Measurements from ENCODE around the gene PSME1. TPM values are rescaled to one million over a fixed set of nuclear protein-coding genes. Genes with fewer than 3 reads are reported as not detected.

PSME1 gene
- total and polyA plus RNA-seq, 11 donors, result 87.3 to 331 (median 113) TPM

- no peak for DNase-seq
- H3K27ac ChIP-seq, result no peak overlapping the region
- 92 to 98% (median 93%) methylated on average over 10 of the region's 10 CpGs for WGBS, 4 donors
Observed at GRCh38 chr14:24186831-24187538, 51.0 kb downstream of the PSME1 start.

GRCh38 chr14:24187539-24187915 is 51.5 kb downstream of the PSME1 start:
- no peak for ATAC-seq
- H3K4me1 ChIP-seq, result peaks cover 0 to 24% (median 14%) of the 10 kb centered on the region in 12 donors
- peak overlapping the region in 7 of 12 donors; percentile 66 to 83 (median 72) for H3K4me3 ChIP-seq
- no peaks in the 10 kb centered on the region for H3K9me3 ChIP-seq
- intact Hi-C loops (cut with DNase I), result no loop called here
- 79 to 88% (median 85%) methylated on average over 2 of the region's 2 CpGs for WGBS, 4 donors
- TF ChIP-seq CTCF (IDR thresholded peaks at IDR 0.05) (no peak), POLR2A (IDR thresholded peaks at IDR 0.05) (no peak)
- peaks cover 4 to 71% (median 57%) of the 10 kb centered on the region in 9 donors for H3K36me3 ChIP-seq
- H3K27me3 ChIP-seq, result no peaks in the 10 kb centered on the region
- no peak for DNase-seq
- no peak overlapping the region for H3K27ac ChIP-seq

More at GRCh38 chr14:24186831-24187538, 51.0 kb downstream of the PSME1 start:
- Histone ChIP-seq H3K4me1 (peaks cover 0 to 24% (median 14%) of the 10 kb centered on the region in 12 donors), H3K36me3 (peaks cover 4 to 70% (median 57%) of the 10 kb centered on the region in 9 donors), H3K9me3 (no peaks in the 10 kb centered on the region), H3K4me3 (peak overlapping the region in 2 of 12 donors; percentile 68 to 71), H3K27me3 (no peaks in the 10 kb centered on the region)
- intact Hi-C loops (cut with DNase I), result no loop called here
- TF ChIP-seq POLR2A (IDR thresholded peaks at IDR 0.05) (no peak), CTCF (IDR thresholded peaks at IDR 0.05) (no peak)
- ATAC-seq, result no peak

Small RNA genes within 50 kb of the gene (microRNA-seq; reads per million reads assigned to microRNA genes)
- 0 reads per million in 4 donors for gene MIR7703

Other genes with a start within 250 kb of the PSME1 start
Only the 30 nearest of the 31 such genes appear.
- gene DHRS4, start 182.4 kb upstream of the PSME1 start, total RNA-seq, result 10 to 100 TPM; 20.3 to 48.5 (median 30.3) TPM
- 10 to 100 TPM; 36.2 to 76.3 TPM for gene DHRS4, start 182.4 kb upstream of the PSME1 start, polyA plus RNA-seq
- gene DHRS4L2, start 147.3 kb upstream of the PSME1 start, total RNA-seq, result 10 to 100 TPM; 17.9 to 37.1 (median 27.5) TPM
- gene DHRS4L2, start 147.3 kb upstream of the PSME1 start, polyA plus RNA-seq, result 10 to 100 TPM; 22.2 to 65.9 TPM
- under 1 TPM in 6 of 9 donors, not detected in 3; 0.05 to 0.38 (median 0.17) TPM for gene CARMIL3, start 84.2 kb upstream of the PSME1 start, total RNA-seq
- under 1 TPM; 0.08 to 0.15 TPM for gene CARMIL3, start 84.2 kb upstream of the PSME1 start, polyA plus RNA-seq
- under 1 TPM in 3 of 9 donors, not detected in 6; 0.23 to 0.52 (median 0.25) TPM for gene CPNE6, start 64.6 kb upstream of the PSME1 start, total RNA-seq
- not detected for gene CPNE6, start 64.6 kb upstream of the PSME1 start, polyA plus RNA-seq
- 10 to 100 TPM in 2 of 9 donors, 1 to 10 TPM in 7; 2.1 to 14.6 (median 3.9) TPM for gene PCK2, start 41.9 kb upstream of the PSME1 start, total RNA-seq
- 1 to 10 TPM; 1.5 to 5.4 TPM for gene PCK2, start 41.9 kb upstream of the PSME1 start, polyA plus RNA-seq
- 100 to 1,000 TPM in 2 of 9 donors, 10 to 100 TPM in 7; 55.1 to 117 (median 75.0) TPM for gene DCAF11, start 21.4 kb upstream of the PSME1 start, total RNA-seq
- gene DCAF11, start 21.4 kb upstream of the PSME1 start, polyA plus RNA-seq, result 100 to 1,000 TPM in 1 of 2 donors, 10 to 100 TPM in 1; 25.3 to 111 TPM
- gene NRL, start 21.2 kb upstream of the PSME1 start, total RNA-seq, result 1 to 10 TPM; 1.3 to 2.9 (median 2.1) TPM
- 1 to 10 TPM; 2.1 to 3.0 TPM for gene NRL, start 21.2 kb upstream of the PSME1 start, polyA plus RNA-seq
- 100 to 1,000 TPM in 5 of 9 donors, 10 to 100 TPM in 4; 58.5 to 247 (median 107) TPM for gene FITM1, start 5.5 kb upstream of the PSME1 start, total RNA-seq
- gene FITM1, start 5.5 kb upstream of the PSME1 start, polyA plus RNA-seq, result 100 to 1,000 TPM in 1 of 2 donors, 10 to 100 TPM in 1; 43.3 to 276 TPM
- gene EMC9, start 5.4 kb downstream of the PSME1 start, total RNA-seq, result 10 to 100 TPM in 8 of 9 donors, 1 to 10 TPM in 1; 9.6 to 18.7 (median 13.8) TPM
- gene EMC9, start 5.4 kb downstream of the PSME1 start, polyA plus RNA-seq, result 10 to 100 TPM; 20.1 to 30.6 TPM
- 100 to 1,000 TPM in 3 of 9 donors, 10 to 100 TPM in 6; 51.4 to 360 (median 80.8) TPM for gene PSME2, start 10.4 kb downstream of the PSME1 start, total RNA-seq
- gene PSME2, start 10.4 kb downstream of the PSME1 start, polyA plus RNA-seq, result 100 to 1,000 TPM in 1 of 2 donors, 10 to 100 TPM in 1; 90.4 to 222 TPM
- 10 to 100 TPM; 31.6 to 54.2 (median 36.6) TPM for gene RNF31, start 11.3 kb downstream of the PSME1 start, total RNA-seq
- gene RNF31, start 11.3 kb downstream of the PSME1 start, polyA plus RNA-seq, result 10 to 100 TPM; 36.4 to 38.3 TPM
- gene IRF9, start 25.1 kb downstream of the PSME1 start, total RNA-seq, result 100 to 1,000 TPM in 1 of 9 donors, 10 to 100 TPM in 8; 23.4 to 169 (median 29.8) TPM
- gene IRF9, start 25.1 kb downstream of the PSME1 start, polyA plus RNA-seq, result 10 to 100 TPM; 26.6 to 30.4 TPM
- gene REC8, start 35.9 kb downstream of the PSME1 start, total RNA-seq, result 10 to 100 TPM in 2 of 9 donors, 1 to 10 TPM in 6, under 1 TPM in 1; 0.32 to 25.3 (median 4.4) TPM
- 1 to 10 TPM; 2.2 to 4.8 TPM for gene REC8, start 35.9 kb downstream of the PSME1 start, polyA plus RNA-seq
- gene IPO4, start 52.6 kb downstream of the PSME1 start, total RNA-seq, result 10 to 100 TPM in 8 of 9 donors, 1 to 10 TPM in 1; 9.1 to 25.6 (median 17.2) TPM
- gene IPO4, start 52.6 kb downstream of the PSME1 start, polyA plus RNA-seq, result 10 to 100 TPM in 1 of 2 donors, 1 to 10 TPM in 1; 1.8 to 40.0 TPM
- 10 to 100 TPM; 15.4 to 32.3 (median 26.3) TPM for gene TM9SF1, start 59.2 kb downstream of the PSME1 start, total RNA-seq
- 10 to 100 TPM in 1 of 2 donors, 1 to 10 TPM in 1; 6.1 to 52.8 TPM for gene TM9SF1, start 59.2 kb downstream of the PSME1 start, polyA plus RNA-seq
- under 1 TPM in 1 of 9 donors, not detected in 8; 0.19 TPM for gene TSSK4, start 69.5 kb downstream of the PSME1 start, total RNA-seq
- gene TSSK4, start 69.5 kb downstream of the PSME1 start, polyA plus RNA-seq, result under 1 TPM in 1 of 2 donors, not detected in 1; 0.23 TPM
- gene CHMP4A, start 77.3 kb downstream of the PSME1 start, total RNA-seq, result 10 to 100 TPM; 20.2 to 42.3 (median 34.5) TPM
- gene CHMP4A, start 77.3 kb downstream of the PSME1 start, polyA plus RNA-seq, result 10 to 100 TPM; 32.1 to 72.8 TPM
- 10 to 100 TPM; 12.8 to 22.6 (median 15.5) TPM for gene MDP1, start 79.9 kb downstream of the PSME1 start, total RNA-seq
- 10 to 100 TPM; 20.8 to 26.5 TPM for gene MDP1, start 79.9 kb downstream of the PSME1 start, polyA plus RNA-seq
- gene NEDD8, start 96.2 kb downstream of the PSME1 start, total RNA-seq, result 100 to 1,000 TPM; 174 to 217 (median 197) TPM
- gene NEDD8, start 96.2 kb downstream of the PSME1 start, polyA plus RNA-seq, result 100 to 1,000 TPM; 276 to 287 TPM
- 10 to 100 TPM; 23.9 to 55.9 (median 32.8) TPM for gene GMPR2, start 96.7 kb downstream of the PSME1 start, total RNA-seq
- gene GMPR2, start 96.7 kb downstream of the PSME1 start, polyA plus RNA-seq, result 10 to 100 TPM; 26.6 to 28.1 TPM
- 10 to 100 TPM; 34.5 to 58.1 (median 42.6) TPM for gene TINF2, start 106.4 kb downstream of the PSME1 start, total RNA-seq
- 10 to 100 TPM; 16.1 to 55.4 TPM for gene TINF2, start 106.4 kb downstream of the PSME1 start, polyA plus RNA-seq
- gene TGM1, start 127.0 kb downstream of the PSME1 start, total RNA-seq, result 10 to 100 TPM in 1 of 9 donors, 1 to 10 TPM in 3, under 1 TPM in 2, not detected in 3; 0.52 to 38.9 (median 1.0) TPM
- under 1 TPM; 0.61 to 0.69 TPM for gene TGM1, start 127.0 kb downstream of the PSME1 start, polyA plus RNA-seq
- 10 to 100 TPM; 18.8 to 33.1 (median 26.7) TPM for gene RABGGTA, start 135.4 kb downstream of the PSME1 start, total RNA-seq
- 10 to 100 TPM; 26.3 to 29.2 TPM for gene RABGGTA, start 135.4 kb downstream of the PSME1 start, polyA plus RNA-seq
- 10 to 100 TPM in 6 of 9 donors, 1 to 10 TPM in 3; 6.3 to 18.1 (median 11.3) TPM for gene DHRS1, start 163.6 kb downstream of the PSME1 start, total RNA-seq
- 10 to 100 TPM in 1 of 2 donors, 1 to 10 TPM in 1; 5.5 to 10.7 TPM for gene DHRS1, start 163.6 kb downstream of the PSME1 start, polyA plus RNA-seq
- 10 to 100 TPM; 22.1 to 34.0 (median 27.8) TPM for gene NOP9, start 163.7 kb downstream of the PSME1 start, total RNA-seq
- gene NOP9, start 163.7 kb downstream of the PSME1 start, polyA plus RNA-seq, result 10 to 100 TPM; 13.5 to 29.8 TPM
- 10 to 100 TPM in 1 of 9 donors, 1 to 10 TPM in 8; 1.7 to 10.1 (median 3.0) TPM for gene CIDEB, start 171.8 kb downstream of the PSME1 start, total RNA-seq
- 1 to 10 TPM; 2.6 to 3.2 TPM for gene CIDEB, start 171.8 kb downstream of the PSME1 start, polyA plus RNA-seq
- gene LTB4R2, start 173.9 kb downstream of the PSME1 start, total RNA-seq, result 1 to 10 TPM in 7 of 9 donors, under 1 TPM in 2; 0.81 to 3.8 (median 1.6) TPM
- under 1 TPM; 0.53 to 0.64 TPM for gene LTB4R2, start 173.9 kb downstream of the PSME1 start, polyA plus RNA-seq
- gene LTB4R, start 175.3 kb downstream of the PSME1 start, total RNA-seq, result 1 to 10 TPM in 8 of 9 donors, under 1 TPM in 1; 0.92 to 8.8 (median 1.7) TPM
- gene LTB4R, start 175.3 kb downstream of the PSME1 start, polyA plus RNA-seq, result 1 to 10 TPM; 1.2 to 2.2 TPM
- 10 to 100 TPM; 20.7 to 47.5 (median 27.5) TPM for gene ADCY4, start 198.9 kb downstream of the PSME1 start, total RNA-seq
- 10 to 100 TPM; 21.9 to 40.4 TPM for gene ADCY4, start 198.9 kb downstream of the PSME1 start, polyA plus RNA-seq
- gene RIPK3, start 203.8 kb downstream of the PSME1 start, total RNA-seq, result 10 to 100 TPM in 1 of 9 donors, 1 to 10 TPM in 6, under 1 TPM in 2; 0.75 to 10.5 (median 3.0) TPM
- gene RIPK3, start 203.8 kb downstream of the PSME1 start, polyA plus RNA-seq, result 1 to 10 TPM; 4.0 to 4.4 TPM